HEK293 (cell line): ENCODE measurements around the gene GNAI2.
A peak's percentile ranks its signal among the peaks of the same experiment; 100 is the strongest.
"Not testable (repeated sequence)": the region's sequence is repeated elsewhere in the genome, so short reads cannot be mapped to it uniquely, and the experiment has no call there.

Experiments
- CTCF ChIA-PET: fragments of 350-600 bp; formaldehyde crosslinking; extraction: SDS; loops from one replicate; lab custom pipeline; 2021; ENCODE audit warnings: antibody characterized with exemption; lab: Yijun Ruan, JAX
- POLR2A ChIA-PET: fragments of 300-600 bp; formaldehyde crosslinking; extraction: SDS; loops from one replicate; lab custom pipeline; 2020; ENCODE audit warnings: antibody characterized with exemption, inconsistent platforms; lab: Yijun Ruan, JAX
- H3K27ac ChIP-seq: fragments of 200-500 bp; sonication (Bioruptor generic); 2 replicates; pipeline ENCODE4 v1.5.1; 2014; ENCODE audit warnings: low read depth, low read length, control low read depth, inconsistent platforms; ENCODE audit errors: extremely low read depth
- H3K36me3 ChIP-seq, 2 experiments: fragments of 200-500 bp in 1 of 2; sonication (Bioruptor generic) in 1 of 2; 1 replicate in 1 of 2; 2 replicates in 1 of 2; pipeline ENCODE4 v1.5.1; 2014 to 2017; ENCODE audit warnings: inconsistent platforms in 2 of 2, low read length in 2 of 2; ENCODE audit not compliant: control insufficient read depth in 2 of 2, insufficient read depth in 1 of 2
- H3K4me1 ChIP-seq: fragments of 200-500 bp; sonication (Bioruptor generic); 2 replicates; pipeline ENCODE4 v1.5.1; 2014; ENCODE audit warnings: mild to moderate bottlenecking, low read length, inconsistent platforms; ENCODE audit not compliant: control insufficient read depth, insufficient read depth
- H3K4me3 ChIP-seq: 2 replicates; pipeline ENCODE4 v1.5.1; 2011; ENCODE audit warnings: low read depth, mild to moderate bottlenecking, control low read depth, low read length, moderate library complexity
- H3K9me3 ChIP-seq: fragments of 200-500 bp; sonication (Bioruptor generic); 2 replicates; pipeline ENCODE4 v1.5.1; 2014; ENCODE audit warnings: low read depth, low read length, inconsistent platforms; ENCODE audit not compliant: control insufficient read depth, insufficient read depth
- GLIS1 ChIP-seq: fragments of 450-650 bp; formaldehyde crosslinking; IDR thresholded peaks from 2 replicates; pipeline ENCODE4 v1.5.1; 2016; ENCODE audit warnings: missing biosample characterization, missing genetic modification characterization
- KLF1 ChIP-seq: fragments of 450-650 bp; formaldehyde crosslinking; IDR thresholded peaks from 2 replicates; pipeline ENCODE4 v1.5.1; 2016; ENCODE audit warnings: missing biosample characterization, missing genetic modification characterization
- KLF10 ChIP-seq: fragments of 450-650 bp; IDR thresholded peaks from 2 replicates; pipeline ENCODE4 v1.5.1; 2018; ENCODE audit warnings: missing biosample characterization, mild to moderate bottlenecking, missing genetic modification characterization
- SCRT2 ChIP-seq: fragments of 450-650 bp; formaldehyde crosslinking; IDR thresholded peaks from 2 replicates; pipeline ENCODE4 v1.5.1; 2016; ENCODE audit warnings: missing biosample characterization, missing genetic modification characterization
- ZFHX2 ChIP-seq: fragments of 450-650 bp; formaldehyde crosslinking; conservative IDR thresholded peaks from 2 replicates; pipeline ENCODE4 v1.5.1; 2016; ENCODE audit warnings: missing biosample characterization, missing genetic modification characterization
- ZNF132 ChIP-seq: fragments of 450-650 bp; formaldehyde crosslinking; IDR thresholded peaks from 2 replicates; pipeline ENCODE4 v1.5.1; 2017; ENCODE audit warnings: missing biosample characterization, missing genetic modification characterization, borderline replicate concordance
- ZNF169 ChIP-seq: fragments of 450-650 bp; formaldehyde crosslinking; IDR thresholded peaks from 2 replicates; pipeline ENCODE4 v1.5.1; 2016; ENCODE audit warnings: missing biosample characterization, missing genetic modification characterization
- ZNF280D ChIP-seq: fragments of 450-650 bp; formaldehyde crosslinking; IDR thresholded peaks from 2 replicates; pipeline ENCODE4 v1.5.1; 2016; ENCODE audit warnings: missing biosample characterization, missing genetic modification characterization
- ZNF37A ChIP-seq: fragments of 450-650 bp; IDR thresholded peaks from 2 replicates; pipeline ENCODE4 v1.5.1; 2018; ENCODE audit warnings: missing biosample characterization, missing genetic modification characterization
- ZNF529 ChIP-seq: fragments of 450-650 bp; formaldehyde crosslinking; IDR thresholded peaks from 2 replicates; pipeline ENCODE4 v1.5.1; 2017; ENCODE audit warnings: missing genetic modification characterization, missing biosample characterization; ENCODE audit not compliant: insufficient replicate concordance
- ZNF660 ChIP-seq: fragments of 450-650 bp; IDR thresholded peaks from 2 replicates; pipeline ENCODE4 v1.5.1; 2018; ENCODE audit warnings: missing biosample characterization, mild to moderate bottlenecking, missing genetic modification characterization
- TF ChIP-seq, protein P1 (sequence below): fragments of 450-650 bp; formaldehyde crosslinking; IDR thresholded peaks from 2 replicates; pipeline ENCODE4 v1.5.1; 2016; ENCODE audit warnings: missing biosample characterization, missing genetic modification characterization

GNAI2 gene

DNA sequence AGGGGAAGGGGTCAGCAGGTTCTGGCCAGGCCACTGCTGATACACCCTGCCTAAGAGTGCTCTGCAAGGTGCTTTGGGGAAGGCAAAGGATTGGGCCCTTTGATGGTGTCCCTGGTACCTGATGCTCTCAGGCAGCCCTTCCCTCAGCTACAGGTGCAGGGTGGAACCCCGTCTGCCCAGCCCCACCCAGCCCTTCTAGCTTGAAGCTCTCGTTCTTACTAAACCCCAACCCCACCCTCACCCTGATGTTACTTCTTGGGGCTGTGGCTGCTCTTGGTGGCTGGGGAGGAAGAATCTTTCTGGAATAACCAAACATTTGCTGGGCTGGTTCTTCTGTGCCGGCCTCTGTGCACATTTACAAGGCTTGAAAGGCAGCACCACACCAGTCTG lies 6.4 kb downstream of the GNAI2 start:
- no peaks in the 10 kb centered on the region for H3K9me3 ChIP-seq
- no peak overlapping the region for H3K4me3 ChIP-seq
- H3K27ac ChIP-seq, result no peak overlapping the region
- H3K4me1 ChIP-seq, result peaks cover 15% of the 10 kb centered on the region
- TF ChIP-seq SCRT2 (tag by site-specific recombination), result 0 out of 2 replicates have a peak, but pooled peaks have one; percentile 35
- TF ChIP-seq KLF1 (tag by site-specific recombination), result peak; percentile 58; the same call in 1 of the 2 replicates
- no peak for TF ChIP-seq KLF10 (tag by site-specific recombination)
- POLR2A ChIA-PET, result no interaction called here
- peaks cover 0 to 10% of the 10 kb centered on the region in 2 experiments; a peak in 1 of 3 replicates for H3K36me3 ChIP-seq
- CTCF ChIA-PET, result interaction anchor here (2.1 kb wide), 1 partner anchor 48 kb away, joined by 9 read pairs; no protein-coding TSS in a partner anchor

GRCh38 chr3:50242851-50243542 lies 7.0 kb downstream of the GNAI2 start:
- H3K9me3 ChIP-seq, result no peaks in the 10 kb centered on the region
- TF ChIP-seq GLIS1 (tag by site-specific recombination) (peak; percentile 45; the same call in 1 of the 2 replicates), ZNF280D (tag by site-specific recombination) (no peak)
- no peak overlapping the region for H3K4me3 ChIP-seq
- H3K36me3 ChIP-seq, result peaks cover 0 to 10% of the 10 kb centered on the region in 2 experiments; a peak in 1 of 3 replicates
- POLR2A ChIA-PET, result interaction anchor here (0.8 to 1.1 kb wide), 3 partner anchors 17 to 24 kb away, joined by 3 to 4 read pairs (median 3); no protein-coding TSS in a partner anchor
- H3K27ac ChIP-seq, result 0 out of 2 replicates have a peak overlapping the region, but pooled peaks have one; percentile 16
- CTCF ChIA-PET, result interaction anchor here (0.7 to 1.0 kb wide), 3 partner anchors 51 to 175 kb away, joined by 3 read pairs; no protein-coding TSS in a partner anchor
- peaks cover 15% of the 10 kb centered on the region for H3K4me1 ChIP-seq

DNA sequence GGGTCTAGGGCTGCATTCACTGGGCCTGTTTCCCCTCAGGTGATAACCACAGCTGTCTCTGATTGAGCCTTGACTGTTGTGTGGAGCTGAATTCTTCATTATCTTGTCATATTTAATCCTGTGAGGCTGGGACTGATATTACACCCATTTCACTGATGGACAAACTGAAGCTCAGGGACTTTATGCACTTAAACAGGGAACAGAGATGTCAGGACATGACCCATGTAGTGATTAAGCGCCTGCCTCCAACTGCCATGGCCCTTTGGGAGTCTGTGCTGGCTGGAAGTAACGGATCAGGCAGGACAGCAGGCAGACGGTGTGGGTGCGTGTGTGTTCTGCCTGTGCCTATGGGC lies 7.5 kb downstream of the GNAI2 start:
- Histone ChIP-seq H3K36me3 (peaks cover 0 to 9% of the 10 kb centered on the region in 2 experiments; a peak in 1 of 3 replicates), H3K27ac (no peak overlapping the region), H3K4me1 (peaks cover 11% of the 10 kb centered on the region), H3K9me3 (no peaks in the 10 kb centered on the region), H3K4me3 (no peak overlapping the region)
- TF ChIP-seq ZNF660, result no peak
- TF ChIP-seq, protein P1, sequence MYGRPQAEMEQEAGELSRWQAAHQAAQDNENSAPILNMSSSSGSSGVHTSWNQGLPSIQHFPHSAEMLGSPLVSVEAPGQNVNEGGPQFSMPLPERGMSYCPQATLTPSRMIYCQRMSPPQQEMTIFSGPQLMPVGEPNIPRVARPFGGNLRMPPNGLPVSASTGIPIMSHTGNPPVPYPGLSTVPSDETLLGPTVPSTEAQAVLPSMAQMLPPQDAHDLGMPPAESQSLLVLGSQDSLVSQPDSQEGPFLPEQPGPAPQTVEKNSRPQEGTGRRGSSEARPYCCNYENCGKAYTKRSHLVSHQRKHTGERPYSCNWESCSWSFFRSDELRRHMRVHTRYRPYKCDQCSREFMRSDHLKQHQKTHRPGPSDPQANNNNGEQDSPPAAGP, result no peak
- no peak for TF ChIP-seq ZNF169
- no peak for TF ChIP-seq ZNF37A (tag by site-specific recombination)
- no peak for TF ChIP-seq ZNF132 (tag by site-specific recombination)
- TF ChIP-seq ZNF529 (tag by site-specific recombination), result no peak
- CTCF ChIA-PET, result interaction anchor here (0.7 to 1.0 kb wide), 3 partner anchors 51 to 176 kb away, joined by 3 read pairs; no protein-coding TSS in a partner anchor
- POLR2A ChIA-PET, result interaction anchor here (0.8 to 1.1 kb wide), 3 partner anchors 18 to 23 kb away, joined by 3 to 4 read pairs (median 3); no protein-coding TSS in a partner anchor

DNA sequence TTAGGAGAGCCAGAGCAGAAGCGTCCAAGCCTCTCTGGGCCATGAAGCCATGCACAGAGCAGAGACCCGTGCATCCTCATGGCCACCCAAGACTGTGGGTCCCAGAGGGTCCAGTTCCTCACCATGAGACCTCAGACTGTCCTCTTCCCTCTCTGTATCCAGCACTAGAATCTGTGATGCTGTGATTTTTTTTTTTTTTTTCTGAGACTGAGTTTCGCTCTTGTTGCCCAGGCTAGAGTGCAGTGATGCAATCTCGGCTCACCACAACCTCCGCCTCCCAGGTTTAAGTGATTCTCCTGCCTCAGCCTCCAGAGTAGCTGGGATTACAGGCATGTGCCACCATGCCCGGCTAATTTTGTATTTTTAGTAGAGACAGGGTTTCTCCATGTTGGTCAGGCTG lies 8.8 kb downstream of the GNAI2 start:
- H3K27ac ChIP-seq, result peak overlapping the region; percentile 46; the same call in 1 of the 2 replicates
- H3K9me3 ChIP-seq, result not testable (repeated sequence)
- peak; percentile 22; the same call in 1 of the 2 replicates for TF ChIP-seq ZFHX2 (tag by site-specific recombination)
- TF ChIP-seq, all 188 proteins: peak for 1; not testable (repeated sequence) for 187
- H3K4me1 ChIP-seq, H3K4me3 ChIP-seq, POLR2A ChIA-PET, H3K36me3 ChIP-seq: not testable (repeated sequence)
- CTCF ChIA-PET, result interaction anchor here (0.7 to 0.8 kb wide), 3 partner anchors 15 to 76 kb away, joined by 3 to 4 read pairs (median 4); no protein-coding TSS in a partner anchor
